Neural cell (in vitro differentiated cells): ENCODE data around the gene TRAPPC6A. TPM values are rescaled to one million over a fixed set of nuclear protein-coding genes. Genes with fewer than 3 reads are reported as not detected.

Experiments used
- H2AFZ ChIP-seq: fragments of 200-600, 300-800 bp; sonication (generic), shearing (Covaris generic); 2 replicates; pipeline ENCODE4 v1.6.0; 2014; ENCODE audit warnings: low read depth, mild to moderate bottlenecking, antibody characterized with exemption, low read length, moderate library complexity
- H3F3A ChIP-seq: fragments of 200-600 bp; shearing (Covaris generic); 2 replicates; pipeline ENCODE4 v1.6.1; 2016; ENCODE audit warnings: mild to moderate bottlenecking, moderate library complexity, mixed read lengths, antibody characterized with exemption, low read length; ENCODE audit not compliant: insufficient read depth, poor library complexity, severe bottlenecking
- H3K27ac ChIP-seq: fragments of 200-600, 300-800 bp; sonication (generic), shearing (Covaris generic); 2 replicates; pipeline ENCODE4 v1.5.1; 2014; ENCODE audit warnings: mild to moderate bottlenecking, low read length, moderate library complexity
- H3K27me3 ChIP-seq: fragments of 300-800, 200-600 bp; sonication (generic), shearing (Covaris generic); 2 replicates; pipeline ENCODE4 v1.6.0; 2014; ENCODE audit warnings: mild to moderate bottlenecking, low read depth, low read length, moderate library complexity; ENCODE audit not compliant: insufficient read depth
- H3K36me3 ChIP-seq: fragments of 300-800, 200-600 bp; sonication (generic), shearing (Covaris generic); 2 replicates; pipeline ENCODE4 v1.5.1; 2014; ENCODE audit warnings: mild to moderate bottlenecking, antibody characterized with exemption, low read length, moderate library complexity; ENCODE audit not compliant: insufficient read depth
- H3K4me2 ChIP-seq: fragments of 300-800, 200-600 bp; sonication (generic), shearing (Covaris generic); 2 replicates; pipeline ENCODE4 v1.6.0; 2014; ENCODE audit warnings: mild to moderate bottlenecking, low read length
- H3K4me3 ChIP-seq: fragments of 300-800, 200-600 bp; sonication (generic), shearing (Covaris generic); 2 replicates; pipeline ENCODE4 v1.5.1; 2014; ENCODE audit warnings: mild to moderate bottlenecking, low read length, moderate library complexity
- H3K79me2 ChIP-seq: fragments of 200-600 bp; shearing (Covaris generic); replicated peaks from 2 replicates; pipeline ENCODE4 v1.6.0; 2014; ENCODE audit warnings: mild to moderate bottlenecking, low read length, moderate library complexity; ENCODE audit not compliant: insufficient read depth
- H3K9ac ChIP-seq: fragments of 300-800, 200-600 bp; sonication (generic), shearing (Covaris generic); 2 replicates; pipeline ENCODE4 v1.6.1; 2016; ENCODE audit warnings: mild to moderate bottlenecking, low read length, mixed read lengths
- H3K9me2 ChIP-seq: fragments of 200-600 bp; shearing (Covaris generic); 2 replicates; pipeline ENCODE4 v1.6.1; 2016; ENCODE audit warnings: mild to moderate bottlenecking, low read length, mixed read lengths; ENCODE audit not compliant: insufficient read depth
- H3K9me3 ChIP-seq: fragments of 200-600, 300-800 bp; sonication (generic), shearing (Covaris generic); 2 replicates; pipeline ENCODE4 v1.6.1; 2016; ENCODE audit warnings: mild to moderate bottlenecking, mixed run types, low read length, moderate library complexity, mixed read lengths
- H4K20me1 ChIP-seq: fragments of 200-600 bp; shearing (Covaris generic); 2 replicates; pipeline ENCODE4 v1.6.1; 2016; ENCODE audit warnings: mild to moderate bottlenecking, mixed run types; ENCODE audit not compliant: insufficient read depth
- CTCF ChIP-seq: fragments of 450-650 bp; IDR thresholded peaks from 2 replicates; pipeline ENCODE4 v1.5.1; 2014; ENCODE audit warnings: antibody characterized with exemption, mild to moderate bottlenecking, moderate library complexity; ENCODE audit not compliant: poor library complexity, severe bottlenecking
- EP300 ChIP-seq: fragments of 450-650 bp; conservative IDR thresholded peaks from 2 replicates; pipeline ENCODE4 v1.6.1; 2014; ENCODE audit warnings: antibody characterized with exemption, mild to moderate bottlenecking, moderate library complexity; ENCODE audit not compliant: poor library complexity, severe bottlenecking
- EZH2 ChIP-seq: fragments of 200-600, 300-800 bp; shearing (Covaris generic), sonication (generic); IDR thresholded peaks from 2 replicates; pipeline ENCODE4 v1.6.1; 2014; ENCODE audit warnings: antibody characterized with exemption, low read length, borderline replicate concordance, mild to moderate bottlenecking; ENCODE audit not compliant: insufficient read depth, poor library complexity, severe bottlenecking
- MXI1 ChIP-seq: fragments of 450-650 bp; conservative IDR thresholded peaks from 2 replicates; pipeline ENCODE4 v1.6.1; 2014; ENCODE audit warnings: antibody characterized with exemption, mild to moderate bottlenecking; ENCODE audit not compliant: poor library complexity, severe bottlenecking
- POLR2AphosphoS5 ChIP-seq: IDR thresholded peaks from 2 replicates; pipeline ENCODE4 v1.6.1; 2012
- RAD21 ChIP-seq: fragments of 450-650 bp; conservative IDR thresholded peaks from 2 replicates; pipeline ENCODE4 v1.6.1; 2014; ENCODE audit warnings: antibody characterized with exemption, mild to moderate bottlenecking, moderate library complexity
- REST ChIP-seq: IDR thresholded peaks from 2 replicates; pipeline ENCODE4 v1.6.1; 2012; ENCODE audit warnings: borderline replicate concordance
- SMC3 ChIP-seq: fragments of 450-650 bp; conservative IDR thresholded peaks from 2 replicates; pipeline ENCODE4 v1.6.1; 2014; ENCODE audit warnings: antibody characterized with exemption, mild to moderate bottlenecking, moderate library complexity; ENCODE audit not compliant: poor library complexity
- TAF1 ChIP-seq: IDR thresholded peaks from 2 replicates; pipeline ENCODE4 v1.6.1; 2012; ENCODE audit warnings: low read depth
- polyA plus RNA-seq: library from polyadenylated mRNA; depleted of rRNA; stranded (reverse); fragments of >200 nt; gene quantifications from 2 replicates; pipeline ENCODE4 v1.2.3, GENCODE V29; 2014

Gene TRAPPC6A
- polyA plus RNA-seq, 1 donor from 2014 or later: 48.5 TPM

DNA sequence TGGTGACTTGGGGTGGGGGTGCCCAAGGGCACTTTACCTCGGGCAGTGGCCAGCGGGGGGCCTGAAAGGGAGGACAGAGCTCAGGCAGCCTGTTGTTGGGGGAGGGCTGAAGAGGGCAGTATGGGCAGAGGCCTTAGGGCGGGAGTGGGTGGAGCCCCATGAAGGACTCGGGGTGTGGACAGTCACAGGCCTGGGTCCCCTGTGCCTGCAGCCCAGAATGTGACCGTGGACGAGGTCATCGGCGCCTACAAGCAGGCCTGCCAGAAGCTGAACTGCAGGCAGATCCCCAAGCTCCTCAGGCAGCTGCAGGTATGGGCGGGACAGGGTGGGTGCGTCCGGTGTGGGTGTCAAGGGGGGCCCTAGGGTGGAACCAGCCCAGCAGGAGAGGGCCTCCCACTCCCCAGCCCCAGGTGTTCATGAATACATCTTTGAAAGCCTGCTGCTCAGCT, 39.7 kb downstream of the TRAPPC6A start:
- Histone ChIP-seq H3K4me3 (no peak overlapping the region), H3K79me2 (peaks cover 3% of the 10 kb centered on the region), H4K20me1 (no peaks in the 10 kb centered on the region)

GRCh38 chr19:45137179-45137761, 40.8 kb downstream of the TRAPPC6A start:
- Histone ChIP-seq H3K4me3 (no peak overlapping the region), H4K20me1 (no peaks in the 10 kb centered on the region), H3K79me2 (peaks cover 3% of the 10 kb centered on the region), H3K27me3 (no peaks in the 10 kb centered on the region), H3F3A (no peaks in the 10 kb centered on the region), H3K36me3 (no peaks in the 10 kb centered on the region), H3K27ac (no peak overlapping the region), H2AFZ (no peak overlapping the region), H3K9ac (no peak overlapping the region), H3K4me2 (no peak overlapping the region), H3K9me2 (no peaks in the 10 kb centered on the region), H3K9me3 (no peaks in the 10 kb centered on the region)
- no peak for TF ChIP-seq CTCF
- no peak for TF ChIP-seq RAD21
- TF ChIP-seq EZH2: no peak
- no peak for TF ChIP-seq POLR2AphosphoS5
- TF ChIP-seq REST: no peak
- no peak for TF ChIP-seq TAF1
- TF ChIP-seq SMC3: no peak
- no peak for TF ChIP-seq EP300
- no peak for TF ChIP-seq MXI1

More for the DNA sequence above, 39.7 kb downstream of the TRAPPC6A start:
- Histone ChIP-seq H3K36me3 (no peaks in the 10 kb centered on the region), H3F3A (no peaks in the 10 kb centered on the region), H2AFZ (no peak overlapping the region), H3K9ac (no peak overlapping the region), H3K4me2 (no peak overlapping the region), H3K9me2 (no peaks in the 10 kb centered on the region), H3K9me3 (no peaks in the 10 kb centered on the region), H3K27me3 (no peaks in the 10 kb centered on the region), H3K27ac (no peak overlapping the region)
- TF ChIP-seq TAF1: no peak
- no peak for TF ChIP-seq SMC3
- no peak for TF ChIP-seq RAD21
- no peak for TF ChIP-seq EP300
- no peak for TF ChIP-seq EZH2
